Endothelial cell of umbilical vein (primary cell): ENCODE data around the gene ITGA11. TPM values are rescaled to one million over a fixed set of nuclear protein-coding genes. Genes with fewer than 3 reads are reported as not detected.

Source experiments
- BruUV-seq: library from RNA; stranded (reverse); fragments of 400-500 nt; replicated peaks from 2 replicates; lab custom pipeline; 2021; lab: Mats Ljungman, UMichigan
- CTCF ChIA-PET: fragments of 300-600, 350-600 bp; sonication (Branson Sonifier 250); formaldehyde crosslinking; loops from one replicate; lab custom pipeline; 2021; ENCODE audit warnings: antibody characterized with exemption, inconsistent platforms; lab: Charles Lee
- POLR2A ChIA-PET: fragments of 300-600, 350-600 bp; sonication (Branson Sonifier 250); formaldehyde crosslinking; loops from one replicate; lab custom pipeline; 2021; ENCODE audit warnings: antibody characterized with exemption, inconsistent platforms; lab: Charles Lee
- DNase-seq: peaks from one replicate; pipeline ENCODE4 v3.0.0-alpha.2; 2011; ENCODE audit warnings: low read depth, low spot score
- FAIRE-seq: peaks from 2 replicates; lab custom pipeline; 2011; peaks lifted over from hg19 to GRCh38; lab: Jason Lieb, UNC
- H2AFZ ChIP-seq: 2 replicates; pipeline ENCODE4 v1.6.0; 2012; ENCODE audit warnings: low read depth, low read length, control low read depth, inconsistent platforms
- H3K27ac ChIP-seq: 2 replicates; pipeline ENCODE4 v1.5.1; 2011; ENCODE audit warnings: low read depth, mild to moderate bottlenecking, control low read depth, low read length, moderate library complexity; ENCODE audit not compliant: insufficient read depth
- H3K27me3 ChIP-seq, 2 experiments: 2 replicates each; pipeline versions ENCODE4 v1.6.0 to v1.6.1; 2011; ENCODE audit warnings: low read length in 2 of 2, mixed read lengths in 1 of 2; ENCODE audit not compliant: control insufficient read depth in 2 of 2, insufficient read depth in 2 of 2
- H3K36me3 ChIP-seq, 2 experiments: 2 replicates in 1 of 2; 3 replicates in 1 of 2; pipeline ENCODE4 v1.5.1; 2011; ENCODE audit warnings: low read length in 2 of 2, mild to moderate bottlenecking in 1 of 2, moderate library complexity in 1 of 2; ENCODE audit not compliant: control insufficient read depth in 2 of 2, insufficient read depth in 2 of 2; ENCODE audit errors: extremely low read depth in 1 of 2
- H3K4me1 ChIP-seq: 3 replicates; pipeline ENCODE4 v1.5.1; 2011; ENCODE audit warnings: mild to moderate bottlenecking, low read length; ENCODE audit not compliant: control insufficient read depth, insufficient read depth; ENCODE audit errors: extremely low read depth
- H3K4me2 ChIP-seq: 2 replicates; pipeline ENCODE4 v1.6.1; 2011; ENCODE audit warnings: low read length, control low read depth, mixed read lengths; ENCODE audit not compliant: insufficient read depth
- H3K4me3 ChIP-seq, 3 experiments: fragments of 200-600 bp in 1 of 3; sonication (generic), shearing (Covaris generic) in 1 of 3; replicated peaks in 1 of 3; 2 replicates each; pipeline ENCODE4 v1.5.1; 2011 to 2016; ENCODE audit warnings: control low read depth in 3 of 3, low read length in 3 of 3, mild to moderate bottlenecking in 2 of 3, inconsistent platforms in 1 of 3, low read depth in 1 of 3, moderate library complexity in 1 of 3; ENCODE audit not compliant: insufficient read depth in 1 of 3
- H3K79me2 ChIP-seq: 2 replicates; pipeline ENCODE4 v1.6.0; 2012; ENCODE audit warnings: low read length, inconsistent platforms; ENCODE audit not compliant: control insufficient read depth, insufficient read depth
- H3K9ac ChIP-seq: replicated peaks from 2 replicates; pipeline ENCODE3; 2011; ENCODE audit warnings: low read length, control low read depth; ENCODE audit not compliant: insufficient read depth; ENCODE audit errors: extremely low read depth
- H3K9me1 ChIP-seq: replicated peaks from 3 replicates; pipeline ENCODE4 v1.6.0; 2011; ENCODE audit warnings: mild to moderate bottlenecking, low read length; ENCODE audit not compliant: control insufficient read depth, insufficient read depth; ENCODE audit errors: extremely low read depth
- H3K9me3 ChIP-seq: replicated peaks from 2 replicates; pipeline ENCODE4 v1.5.1; 2012; ENCODE audit warnings: low read length, inconsistent platforms; ENCODE audit not compliant: control insufficient read depth, insufficient read depth
- H4K20me1 ChIP-seq: replicated peaks from 2 replicates; pipeline ENCODE3; 2011; ENCODE audit warnings: mild to moderate bottlenecking, low read length; ENCODE audit not compliant: control insufficient read depth, insufficient read depth; ENCODE audit errors: extremely low read depth
- CTCF ChIP-seq, 2 donors: IDR thresholded peaks; 1 replicate in 1 of 2; 2 replicates in 1 of 2; pipeline ENCODE4 v1.5.1; 2011; ENCODE audit warnings: low read length in 2 of 2, mild to moderate bottlenecking in 2 of 2, moderate library complexity in 2 of 2, control low read depth in 1 of 2, inconsistent platforms in 1 of 2, low read depth in 1 of 2; ENCODE audit not compliant: insufficient read depth in 1 of 2; ENCODE audit errors: extremely low read depth in 1 of 2
- EZH2 ChIP-seq: IDR thresholded peaks from 2 replicates; pipeline ENCODE4 v1.6.1; 2012; ENCODE audit warnings: borderline replicate concordance, low read depth, mild to moderate bottlenecking, moderate library complexity, low read length, inconsistent platforms; ENCODE audit not compliant: severe bottlenecking
- FOS ChIP-seq: IDR thresholded peaks from 2 replicates; pipeline ENCODE4 v1.6.1; 2011; ENCODE audit warnings: mild to moderate bottlenecking, low read length, moderate library complexity, borderline replicate concordance; ENCODE audit not compliant: insufficient read depth
- JUN ChIP-seq: IDR thresholded peaks from 2 replicates; pipeline ENCODE4 v1.6.1; 2011; ENCODE audit warnings: borderline replicate concordance, low read depth; ENCODE audit not compliant: insufficient read length, insufficient read depth
- MAX ChIP-seq: IDR thresholded peaks from 2 replicates; pipeline ENCODE4 v1.6.1; 2011; ENCODE audit not compliant: insufficient read depth, insufficient read length
- POLR2A ChIP-seq: IDR thresholded peaks from 2 replicates; pipeline ENCODE4 v1.6.1; 2012; ENCODE audit warnings: low read depth, mild to moderate bottlenecking, control low read depth, low read length
- dilution Hi-C: fragments of 300-500 bp; cut with MboI; formaldehyde crosslinking; loops from one replicate; pipeline ENCODE4 v1.15.0; 2019; ENCODE audit warnings: low sequenced_read_pairs; ENCODE audit not compliant: extremely low pct_ligation_motif_present
- intact Hi-C: fragments of 100-400 bp; cut with micrococcal nuclease; formaldehyde crosslinking; loops from one replicate; pipeline ENCODE4 v1.10.0; 2022
- polyA plus RNA-seq, 4 experiments: library from polyadenylated mRNA; depleted of rRNA in 3 of 4; stranded (reverse) in 3 of 4; unstranded in 1 of 4; fragments of >200 nt; gene quantifications; 2 replicates each; pipeline versions ENCODE4 v1.2.1 to v1.2.3, GENCODE V29; 2011 to 2012; ENCODE audit warnings: missing spikeins in 1 of 4
- total RNA-seq: library from RNA; stranded (reverse); gene quantifications from 2 replicates; pipeline ENCODE4 v1.2.3, GENCODE V29; 2021

ITGA11 gene
- total and polyA plus RNA-seq, 2 donors (not counting 3 experiments of a cell fraction or from before 2014, with no cell fraction given) = 0.18 to 1.0 TPM

- H4K20me1 ChIP-seq = no peaks in the 10 kb centered on the region
- peak; percentile 53 for DNase-seq
- no peaks in the 10 kb centered on the region for H3K9me1 ChIP-seq
- TF ChIP-seq CTCF (IDR thresholded peaks at IDR 0.05; ENCODE audit: extremely low read depth in 1 of 2, insufficient read depth in 1 of 2, low read depth in 1 of 2, low read length in 2 of 2) (peak; percentile 41 to 78), JUN (no peak), POLR2A (no peak), MAX (no peak), EZH2 (no peak), FOS (no peak)
- H3K9ac ChIP-seq = no peak overlapping the region
- intact Hi-C loops (loop anchor here (1.0 kb wide), 2 partner anchors 20 to 66 kb away; no protein-coding TSS in a partner anchor), dilution Hi-C loops (no loop called here)
- no peaks in the 10 kb centered on the region for H3K36me3 ChIP-seq
- no peak overlapping the region for H3K27ac ChIP-seq
- no peak overlapping the region for H2AFZ ChIP-seq
- CTCF ChIA-PET = interaction anchor here (1.3 to 4.7 kb wide), 4 partner anchors 19 to 66 kb away, joined by 3 to 53 read pairs (median 22); no protein-coding TSS in a partner anchor
- H3K4me3 ChIP-seq = no peak overlapping the region
- no peaks in the 10 kb centered on the region for H3K9me3 ChIP-seq
- H3K4me2 ChIP-seq = no peak overlapping the region
- FAIRE-seq = peak; percentile 86
- peaks cover 15% of the 10 kb centered on the region for H3K4me1 ChIP-seq
- H3K79me2 ChIP-seq = no peaks in the 10 kb centered on the region
- no TSS peak for BruUV-seq
- H3K27me3 ChIP-seq = no peaks in the 10 kb centered on the region
- POLR2A ChIA-PET = no interaction called here
Measured at GRCh38 chr15:68372291-68372811, 59.6 kb downstream of the ITGA11 start.
